Measurements from ENCODE around the gene SH3PXD2B.

SH3PXD2B gene

GRCh38 chr5:172474293-172474692 lies 20.0 kb upstream of the SH3PXD2B start:
- H3K27ac ChIP-seq (ENCODE audit: low read length, poor library complexity, severe bottlenecking) = no peak overlapping the region
- no peak overlapping the region for H2BK5ac ChIP-seq (ENCODE audit: low read depth, low read length, poor library complexity, severe bottlenecking)
- no peak overlapping the region for H3K23ac ChIP-seq (ENCODE audit: low read length in 2 of 2)
- H2BK12ac ChIP-seq (ENCODE audit: low read length in 2 of 2) = no peak overlapping the region
- H2BK120ac ChIP-seq (ENCODE audit: low read depth, low read length) = no peak overlapping the region
- no peak overlapping the region for H4K8ac ChIP-seq (ENCODE audit: low read length)
- no peak overlapping the region for H3K4me2 ChIP-seq (ENCODE audit: low read length, poor library complexity, severe bottlenecking)
- H2AFZ ChIP-seq (ENCODE audit: low read depth, low read length) = no peak overlapping the region
- no peaks in the 10 kb centered on the region for H3K36me3 ChIP-seq (ENCODE audit: control insufficient read depth in 1 of 2, insufficient read depth in 2 of 2, low read depth in 1 of 2, low read length in 2 of 2)
- no peaks in the 10 kb centered on the region for H3K79me1 ChIP-seq (replicated peaks; ENCODE audit: low read length, poor library complexity, severe bottlenecking)
- H3K4ac ChIP-seq (ENCODE audit: low read depth in 1 of 2, low read length in 2 of 2) = no peak overlapping the region
- H3K9ac ChIP-seq (ENCODE audit: low read length) = no peak overlapping the region
- H3K14ac ChIP-seq (ENCODE audit: low read length in 2 of 2) = no peak overlapping the region
- H2BK15ac ChIP-seq (ENCODE audit: low read depth, poor library complexity, severe bottlenecking) = no peak overlapping the region
- peaks cover 4 to 7% of the 10 kb centered on the region in 2 experiments for H3K27me3 ChIP-seq (ENCODE audit: control insufficient read depth in 1 of 2, insufficient read depth in 1 of 2, low read length in 2 of 2)
- H2AK5ac ChIP-seq (ENCODE audit: low read length, severe bottlenecking) = no peak overlapping the region
- no peak overlapping the region for H3K18ac ChIP-seq (ENCODE audit: low read depth in 1 of 2, low read length in 2 of 2)
- 77% methylated on average over 7 of the region's 7 CpGs for WGBS
- DNase-seq = no peak
- H3K9me3 ChIP-seq (ENCODE audit: control insufficient read depth, low read length) = no peaks in the 10 kb centered on the region
- H4K91ac ChIP-seq (ENCODE audit: low read length) = no peak overlapping the region
- H3K4me3 ChIP-seq (ENCODE audit: insufficient read depth in 1 of 2, low read depth in 1 of 2, low read length in 2 of 2) = no peak overlapping the region
- H3K4me1 ChIP-seq (ENCODE audit: control insufficient read depth, insufficient read depth, low read depth, low read length) = peaks cover 2% of the 10 kb centered on the region

- Histone ChIP-seq H3K4me1 (ENCODE audit: control insufficient read depth, insufficient read depth, low read depth, low read length) (no peaks in the 10 kb centered on the region), H2BK12ac (ENCODE audit: low read length in 2 of 2) (no peak overlapping the region), H2BK5ac (ENCODE audit: low read depth, low read length, poor library complexity, severe bottlenecking) (no peak overlapping the region), H3K36me3 (ENCODE audit: control insufficient read depth in 1 of 2, insufficient read depth in 2 of 2, low read depth in 1 of 2, low read length in 2 of 2) (no peaks in the 10 kb centered on the region), H3K4me2 (ENCODE audit: low read length, poor library complexity, severe bottlenecking) (no peak overlapping the region), H3K27ac (ENCODE audit: low read length, poor library complexity, severe bottlenecking) (no peak overlapping the region), H3K14ac (ENCODE audit: low read length in 2 of 2) (no peak overlapping the region), H3K27me3 (ENCODE audit: control insufficient read depth in 1 of 2, insufficient read depth in 1 of 2, low read length in 2 of 2) (peaks cover 4 to 7% of the 10 kb centered on the region in 2 experiments), H3K18ac (ENCODE audit: low read depth in 1 of 2, low read length in 2 of 2) (no peak overlapping the region), H3K4me3 (ENCODE audit: insufficient read depth in 1 of 2, low read depth in 1 of 2, low read length in 2 of 2) (no peak overlapping the region), H2AK5ac (ENCODE audit: low read length, severe bottlenecking) (no peak overlapping the region), H3K4ac (ENCODE audit: low read depth in 1 of 2, low read length in 2 of 2) (no peak overlapping the region), H4K91ac (ENCODE audit: low read length) (no peak overlapping the region), H4K8ac (ENCODE audit: low read length) (no peak overlapping the region), H3K79me1 (replicated peaks; ENCODE audit: low read length, poor library complexity, severe bottlenecking) (no peaks in the 10 kb centered on the region), H2AFZ (ENCODE audit: low read depth, low read length) (no peak overlapping the region), H3K9me3 (ENCODE audit: control insufficient read depth, low read length) (no peaks in the 10 kb centered on the region), H3K23ac (ENCODE audit: low read length in 2 of 2) (no peak overlapping the region), H2BK15ac (ENCODE audit: low read depth, poor library complexity, severe bottlenecking) (no peak overlapping the region), H2BK120ac (ENCODE audit: low read depth, low read length) (no peak overlapping the region), H3K9ac (ENCODE audit: low read length) (no peak overlapping the region)
- 96% methylated on average over 5 of the region's 5 CpGs for WGBS
- no peak for DNase-seq
Observed at GRCh38 chr5:172473427-172473826, 19.1 kb upstream of the SH3PXD2B start.

- H3K23ac ChIP-seq (ENCODE audit: low read length in 2 of 2) = no peak overlapping the region
- no peaks in the 10 kb centered on the region for H3K4me1 ChIP-seq (ENCODE audit: control insufficient read depth, insufficient read depth, low read depth, low read length)
- H3K9me3 ChIP-seq (ENCODE audit: control insufficient read depth, low read length) = no peaks in the 10 kb centered on the region
- no peak overlapping the region for H2BK5ac ChIP-seq (ENCODE audit: low read depth, low read length, poor library complexity, severe bottlenecking)
- no peak overlapping the region for H2BK12ac ChIP-seq (ENCODE audit: low read length in 2 of 2)
- H2BK15ac ChIP-seq (ENCODE audit: low read depth, poor library complexity, severe bottlenecking) = no peak overlapping the region
- H2AFZ ChIP-seq (ENCODE audit: low read depth, low read length) = no peak overlapping the region
- no peak overlapping the region for H2AK5ac ChIP-seq (ENCODE audit: low read length, severe bottlenecking)
- no peak overlapping the region for H2BK120ac ChIP-seq (ENCODE audit: low read depth, low read length)
- peaks cover 0 to 4% of the 10 kb centered on the region in 2 experiments for H3K27me3 ChIP-seq (ENCODE audit: control insufficient read depth in 1 of 2, insufficient read depth in 1 of 2, low read length in 2 of 2)
- no peak overlapping the region for H3K27ac ChIP-seq (ENCODE audit: low read length, poor library complexity, severe bottlenecking)
- H3K9ac ChIP-seq (ENCODE audit: low read length) = no peak overlapping the region
- no peaks in the 10 kb centered on the region for H3K36me3 ChIP-seq (ENCODE audit: control insufficient read depth in 1 of 2, insufficient read depth in 2 of 2, low read depth in 1 of 2, low read length in 2 of 2)
- H3K4ac ChIP-seq (ENCODE audit: low read depth in 1 of 2, low read length in 2 of 2) = no peak overlapping the region
- H3K18ac ChIP-seq (ENCODE audit: low read depth in 1 of 2, low read length in 2 of 2) = no peak overlapping the region
- H3K4me2 ChIP-seq (ENCODE audit: low read length, poor library complexity, severe bottlenecking) = no peak overlapping the region
- no peak overlapping the region for H3K14ac ChIP-seq (ENCODE audit: low read length in 2 of 2)
- DNase-seq = no peak
- no peak overlapping the region for H4K8ac ChIP-seq (ENCODE audit: low read length)
- 73% methylated on average over 4 of the region's 7 CpGs for WGBS
- H3K79me1 ChIP-seq (replicated peaks; ENCODE audit: low read length, poor library complexity, severe bottlenecking) = no peaks in the 10 kb centered on the region
- no peak overlapping the region for H4K91ac ChIP-seq (ENCODE audit: low read length)
- H3K4me3 ChIP-seq (ENCODE audit: insufficient read depth in 1 of 2, low read depth in 1 of 2, low read length in 2 of 2) = no peak overlapping the region
Observed at GRCh38 chr5:172469697-172470096, 15.4 kb upstream of the SH3PXD2B start.

GRCh38 chr5:172466062-172466461 lies 11.7 kb upstream of the SH3PXD2B start:
- Histone ChIP-seq H2BK15ac (ENCODE audit: low read depth, poor library complexity, severe bottlenecking) (no peak overlapping the region), H2BK12ac (ENCODE audit: low read length in 2 of 2) (no peak overlapping the region), H2AK5ac (ENCODE audit: low read length, severe bottlenecking) (no peak overlapping the region), H3K18ac (ENCODE audit: low read depth in 1 of 2, low read length in 2 of 2) (no peak overlapping the region), H2BK120ac (ENCODE audit: low read depth, low read length) (no peak overlapping the region), H3K4me1 (ENCODE audit: control insufficient read depth, insufficient read depth, low read depth, low read length) (no peaks in the 10 kb centered on the region), H3K9ac (ENCODE audit: low read length) (no peak overlapping the region), H2AFZ (ENCODE audit: low read depth, low read length) (no peak overlapping the region), H2BK5ac (ENCODE audit: low read depth, low read length, poor library complexity, severe bottlenecking) (no peak overlapping the region), H3K27ac (ENCODE audit: low read length, poor library complexity, severe bottlenecking) (no peak overlapping the region), H3K14ac (ENCODE audit: low read length in 2 of 2) (no peak overlapping the region), H3K36me3 (ENCODE audit: control insufficient read depth in 1 of 2, insufficient read depth in 2 of 2, low read depth in 1 of 2, low read length in 2 of 2) (no peaks in the 10 kb centered on the region), H4K8ac (ENCODE audit: low read length) (no peak overlapping the region), H4K91ac (ENCODE audit: low read length) (no peak overlapping the region), H3K23ac (ENCODE audit: low read length in 2 of 2) (no peak overlapping the region), H3K27me3 (ENCODE audit: control insufficient read depth in 1 of 2, insufficient read depth in 1 of 2, low read length in 2 of 2) (peaks cover 0 to 1% of the 10 kb centered on the region in 2 experiments), H3K4me2 (ENCODE audit: low read length, poor library complexity, severe bottlenecking) (no peak overlapping the region), H3K9me3 (ENCODE audit: control insufficient read depth, low read length) (peaks cover 3% of the 10 kb centered on the region), H3K79me1 (replicated peaks; ENCODE audit: low read length, poor library complexity, severe bottlenecking) (no peaks in the 10 kb centered on the region), H3K4me3 (ENCODE audit: insufficient read depth in 1 of 2, low read depth in 1 of 2, low read length in 2 of 2) (no peak overlapping the region), H3K4ac (ENCODE audit: low read depth in 1 of 2, low read length in 2 of 2) (no peak overlapping the region)
- WGBS = 92% methylated on average over 7 of the region's 7 CpGs
- DNase-seq = no peak
